Activated T-helper 17 cell treated with anti-CD3 and anti-CD28 coated beads, Interleukin-2, amount 50 U/mL, for 72 hours (primary cell): Measurements from ENCODE around the gene PGM3. TPM values are rescaled to one million over a fixed set of nuclear protein-coding genes. Genes with fewer than 3 reads are reported as not detected.

Experiments
- ATAC-seq: fragments of 150-1000 bp; cut with Tn5 transposase; replicated peaks from 2 replicates; pipeline ENCODE4 v1.10.0; 2021; ENCODE audit warnings: mild to moderate bottlenecking, moderate library complexity
- H3K27ac Mint-ChIP-seq: one replicate; pipeline ENCODE4 v1.8.0; 2022; ENCODE audit warnings: mixed read lengths
- H3K27me3 Mint-ChIP-seq: one replicate; pipeline ENCODE4 v1.8.0; 2022; ENCODE audit warnings: mixed read lengths
- H3K36me3 Mint-ChIP-seq: one replicate; pipeline ENCODE4 v1.8.0; 2022; ENCODE audit warnings: low read depth, mild to moderate bottlenecking, mixed read lengths
- H3K4me1 Mint-ChIP-seq: one replicate; pipeline ENCODE4 v1.8.0; 2022; ENCODE audit warnings: mixed read lengths
- H3K4me3 Mint-ChIP-seq: one replicate; pipeline ENCODE4 v1.8.0; 2022; ENCODE audit warnings: mild to moderate bottlenecking, mixed read lengths
- H3K9me3 Mint-ChIP-seq: one replicate; pipeline ENCODE4 v1.8.0; 2022; ENCODE audit warnings: mixed read lengths
- total RNA-seq, 2 donors: library from RNA; stranded (reverse); gene quantifications; one replicate each; pipeline ENCODE4 v1.2.3, GENCODE V29; 2022

Gene PGM3
- total RNA-seq, result 10 to 100 TPM; 21.3 to 35.8 TPM

GRCh38 chr6:83192871-83193746 lies at the start of gene PGM3, which contains the start of gene RWDD2A:
PGM3 (minus strand) TSS chr6:83193265; CDS start chr6:83191012, 2,253 bp downstream.
RWDD2A (plus strand) TSS chr6:83193357; CDS start chr6:83194452, 1,095 bp downstream.
- no peaks in the 10 kb centered on the region for H3K9me3 Mint-ChIP-seq
- ATAC-seq, result peak; percentile 98
- H3K36me3 Mint-ChIP-seq, result peaks cover 43% of the 10 kb centered on the region
- H3K27ac Mint-ChIP-seq, result peak within 1 kb of the TSS; percentile 96
- peaks cover 5% of the 10 kb centered on the region for H3K4me1 Mint-ChIP-seq
- H3K4me3 Mint-ChIP-seq, result peak within 1 kb of the TSS; percentile 98
- H3K27me3 Mint-ChIP-seq, result no peaks in the 10 kb centered on the region

GRCh38 chr6:83231146-83231545 lies 38.1 kb upstream of the PGM3 start:
- H3K9me3 Mint-ChIP-seq, result no peaks in the 10 kb centered on the region
- peaks cover 15% of the 10 kb centered on the region for H3K27me3 Mint-ChIP-seq
- H3K36me3 Mint-ChIP-seq, result no peaks in the 10 kb centered on the region
- no peak overlapping the region for H3K4me3 Mint-ChIP-seq
- no peak overlapping the region for H3K27ac Mint-ChIP-seq
- no peaks in the 10 kb centered on the region for H3K4me1 Mint-ChIP-seq
- no peak for ATAC-seq

- no peak for ATAC-seq
- Mint-ChIP-seq H3K27me3 (no peaks in the 10 kb centered on the region), H3K27ac (no peak overlapping the region), H3K4me1 (no peaks in the 10 kb centered on the region), H3K36me3 (no peaks in the 10 kb centered on the region), H3K4me3 (no peak overlapping the region), H3K9me3 (no peaks in the 10 kb centered on the region)
Observed at GRCh38 chr6:83226517-83226916, 33.5 kb upstream of the PGM3 start.

- Mint-ChIP-seq H3K9me3 (no peaks in the 10 kb centered on the region), H3K4me3 (no peak overlapping the region), H3K27me3 (no peaks in the 10 kb centered on the region), H3K4me1 (no peaks in the 10 kb centered on the region), H3K36me3 (no peaks in the 10 kb centered on the region), H3K27ac (no peak overlapping the region)
- ATAC-seq, result no peak
Observed at GRCh38 chr6:83221889-83222479, 28.9 kb upstream of the PGM3 start.

- H3K27ac Mint-ChIP-seq, result no peak overlapping the region
- no peak overlapping the region for H3K4me3 Mint-ChIP-seq
- H3K36me3 Mint-ChIP-seq, result no peaks in the 10 kb centered on the region
- no peak for ATAC-seq
- H3K9me3 Mint-ChIP-seq, result no peaks in the 10 kb centered on the region
- no peaks in the 10 kb centered on the region for H3K27me3 Mint-ChIP-seq
- no peaks in the 10 kb centered on the region for H3K4me1 Mint-ChIP-seq
Observed at GRCh38 chr6:83221276-83221675, 28.2 kb upstream of the PGM3 start.

GRCh38 chr6:83220121-83220520 lies 27.1 kb upstream of the PGM3 start:
- Mint-ChIP-seq H3K4me1 (no peaks in the 10 kb centered on the region), H3K27me3 (no peaks in the 10 kb centered on the region), H3K9me3 (no peaks in the 10 kb centered on the region), H3K4me3 (no peak overlapping the region), H3K27ac (no peak overlapping the region), H3K36me3 (no peaks in the 10 kb centered on the region)
- ATAC-seq, result no peak

GRCh38 chr6:83218646-83219045 lies 25.6 kb upstream of the PGM3 start:
- ATAC-seq, result no peak
- Mint-ChIP-seq H3K27me3 (no peaks in the 10 kb centered on the region), H3K36me3 (no peaks in the 10 kb centered on the region), H3K27ac (no peak overlapping the region), H3K4me3 (no peak overlapping the region), H3K9me3 (no peaks in the 10 kb centered on the region), H3K4me1 (no peaks in the 10 kb centered on the region)

GRCh38 chr6:83216806-83217205 lies 23.7 kb upstream of the PGM3 start:
- Mint-ChIP-seq H3K9me3 (no peaks in the 10 kb centered on the region), H3K27me3 (peaks cover 4% of the 10 kb centered on the region), H3K27ac (no peak overlapping the region), H3K4me3 (no peak overlapping the region), H3K4me1 (no peaks in the 10 kb centered on the region), H3K36me3 (no peaks in the 10 kb centered on the region)
- no peak for ATAC-seq

- Mint-ChIP-seq H3K4me1 (no peaks in the 10 kb centered on the region), H3K9me3 (no peaks in the 10 kb centered on the region), H3K27ac (no peak overlapping the region), H3K27me3 (peaks cover 8% of the 10 kb centered on the region), H3K36me3 (no peaks in the 10 kb centered on the region), H3K4me3 (no peak overlapping the region)
- ATAC-seq, result peak; percentile 94
Observed at GRCh38 chr6:83215131-83216047, 22.3 kb upstream of the PGM3 start.

GRCh38 chr6:83202031-83202430 lies 9.0 kb upstream of the PGM3 start:
- H3K27ac Mint-ChIP-seq, result no peak overlapping the region
- peaks cover 8% of the 10 kb centered on the region for H3K27me3 Mint-ChIP-seq
- no peak for ATAC-seq
- no peak overlapping the region for H3K4me3 Mint-ChIP-seq
- peaks cover 7% of the 10 kb centered on the region for H3K4me1 Mint-ChIP-seq
- H3K36me3 Mint-ChIP-seq, result no peaks in the 10 kb centered on the region
- H3K9me3 Mint-ChIP-seq, result no peaks in the 10 kb centered on the region

- H3K4me3 Mint-ChIP-seq, result no peak overlapping the region
- no peak overlapping the region for H3K27ac Mint-ChIP-seq
- no peaks in the 10 kb centered on the region for H3K36me3 Mint-ChIP-seq
- no peaks in the 10 kb centered on the region for H3K9me3 Mint-ChIP-seq
- peaks cover 7% of the 10 kb centered on the region for H3K4me1 Mint-ChIP-seq
- ATAC-seq, result no peak
- H3K27me3 Mint-ChIP-seq, result no peaks in the 10 kb centered on the region
Observed at GRCh38 chr6:83199863-83200225, 6.8 kb upstream of the PGM3 start.

GRCh38 chr6:83199173-83199862 lies 6.3 kb upstream of the PGM3 start:
- Mint-ChIP-seq H3K9me3 (no peaks in the 10 kb centered on the region), H3K27ac (no peak overlapping the region)

GRCh38 chr6:83198486-83199172 lies 5.6 kb upstream of the PGM3 start:
- no peaks in the 10 kb centered on the region for H3K9me3 Mint-ChIP-seq
- no peaks in the 10 kb centered on the region for H3K27me3 Mint-ChIP-seq
- no peaks in the 10 kb centered on the region for H3K36me3 Mint-ChIP-seq
- no peak overlapping the region for H3K27ac Mint-ChIP-seq
- no peak for ATAC-seq
- H3K4me3 Mint-ChIP-seq, result no peak overlapping the region
- H3K4me1 Mint-ChIP-seq, result peaks cover 12% of the 10 kb centered on the region

More at GRCh38 chr6:83199173-83199862, 6.3 kb upstream of the PGM3 start:
- ATAC-seq, result peak; percentile 76
- no peaks in the 10 kb centered on the region for H3K36me3 Mint-ChIP-seq
- H3K27me3 Mint-ChIP-seq, result no peaks in the 10 kb centered on the region
- H3K4me3 Mint-ChIP-seq, result no peak overlapping the region
- peaks cover 10% of the 10 kb centered on the region for H3K4me1 Mint-ChIP-seq
